ENCODE measurements around the gene AGAP2.

AGAP2 gene

GRCh38 chr12:57770734-57771133 is 32.2 kb upstream of the AGAP2 start:
- in situ Hi-C loops (cut with MboI; ENCODE audit: low sequenced_read_pairs), result no loop called here

GRCh38 chr12:57769594-57769993 is 31.1 kb upstream of the AGAP2 start:
- in situ Hi-C loops (cut with MboI; ENCODE audit: low sequenced_read_pairs), result no loop called here

DNA sequence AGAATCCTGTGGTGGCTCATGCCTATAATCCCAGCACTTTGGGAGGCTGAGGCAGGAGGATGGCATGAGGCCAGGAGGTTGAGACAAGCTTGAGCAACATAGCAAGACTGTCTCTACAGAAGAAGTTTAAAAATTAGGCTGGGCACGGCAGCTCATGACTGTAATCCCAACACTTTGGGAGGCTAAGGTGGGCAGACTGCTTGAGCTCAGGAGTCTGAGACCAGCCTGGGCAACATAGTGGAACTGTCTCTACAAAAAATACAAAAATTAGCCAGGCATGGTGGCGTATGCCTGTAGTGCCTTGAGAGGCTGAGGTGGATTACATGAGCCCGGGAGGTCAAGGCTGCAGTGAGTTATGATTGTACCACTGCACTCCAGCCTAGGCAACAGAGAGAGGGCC is 29.3 kb upstream of the AGAP2 start:
- in situ Hi-C loops (cut with MboI; ENCODE audit: low sequenced_read_pairs), result no loop called here

DNA sequence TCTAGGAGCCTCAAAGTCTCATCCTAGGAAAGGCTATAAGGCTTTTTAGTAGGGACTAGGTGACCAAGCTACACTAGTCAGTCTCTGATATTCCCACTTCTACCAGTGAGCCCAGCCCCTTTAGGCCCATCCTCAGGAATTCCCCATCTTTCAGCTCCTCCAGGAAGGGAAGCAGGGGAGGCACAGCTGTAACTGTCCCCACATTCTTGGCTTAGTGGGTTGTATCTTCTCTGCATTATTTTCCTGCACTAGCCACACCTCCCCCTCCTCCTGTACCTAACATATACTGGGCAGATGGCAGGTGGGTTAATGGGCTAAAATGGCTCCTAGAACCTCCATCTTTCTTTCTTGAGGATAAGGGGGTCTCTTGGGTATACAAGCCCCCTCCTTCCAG is 28.8 kb upstream of the AGAP2 start:
- in situ Hi-C loops (cut with MboI; ENCODE audit: low sequenced_read_pairs), result no loop called here

DNA sequence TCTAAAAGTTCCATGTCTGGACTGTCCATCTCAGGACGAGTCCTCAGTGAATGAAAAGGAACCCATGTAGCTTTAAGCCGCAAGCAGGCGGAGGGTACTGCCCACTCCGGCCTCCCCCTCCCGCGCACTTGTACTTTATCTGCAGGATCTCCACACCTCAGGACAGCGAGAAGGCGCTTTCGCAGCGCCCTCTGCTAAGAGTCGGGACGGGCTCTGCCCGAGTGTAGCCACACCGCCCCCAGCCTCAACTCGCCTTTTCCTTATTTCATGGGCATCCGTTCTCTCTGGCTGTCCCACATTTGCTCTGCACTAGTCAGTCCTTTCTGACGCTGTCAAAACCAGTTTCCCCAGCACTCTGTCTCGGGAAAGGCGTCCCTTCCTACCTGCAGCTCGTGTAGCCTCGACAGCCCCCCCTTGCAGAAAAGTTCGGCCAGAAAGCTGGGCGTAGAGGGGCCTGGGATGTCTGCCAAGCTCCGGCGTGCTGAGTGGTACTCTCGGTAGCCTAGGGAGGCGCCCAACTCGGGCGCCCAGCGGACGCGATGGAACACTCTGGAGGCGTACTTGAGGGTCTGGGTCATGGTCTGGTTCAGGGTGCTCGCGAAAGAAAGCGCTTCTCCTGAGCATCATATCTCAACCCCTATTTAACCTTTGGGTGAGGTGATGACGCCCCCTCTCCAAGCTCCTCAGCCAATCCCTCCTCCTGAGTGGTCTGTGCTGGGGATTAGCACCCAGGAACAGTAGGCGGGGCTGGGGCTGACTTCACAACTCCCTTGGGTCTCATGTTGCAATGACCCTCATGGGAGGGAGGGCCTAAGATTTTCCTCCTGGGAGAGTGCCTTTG is 28.1 kb upstream of the AGAP2 start, which contains the start of gene CYP27B1:
Gene CYP27B1, minus strand, starts transcription at position 615 of the 841 bp plus-strand sequence. Its CDS starts 37 bp downstream, at position 578.
- in situ Hi-C loops (cut with MboI; ENCODE audit: low sequenced_read_pairs), result no loop called here

DNA sequence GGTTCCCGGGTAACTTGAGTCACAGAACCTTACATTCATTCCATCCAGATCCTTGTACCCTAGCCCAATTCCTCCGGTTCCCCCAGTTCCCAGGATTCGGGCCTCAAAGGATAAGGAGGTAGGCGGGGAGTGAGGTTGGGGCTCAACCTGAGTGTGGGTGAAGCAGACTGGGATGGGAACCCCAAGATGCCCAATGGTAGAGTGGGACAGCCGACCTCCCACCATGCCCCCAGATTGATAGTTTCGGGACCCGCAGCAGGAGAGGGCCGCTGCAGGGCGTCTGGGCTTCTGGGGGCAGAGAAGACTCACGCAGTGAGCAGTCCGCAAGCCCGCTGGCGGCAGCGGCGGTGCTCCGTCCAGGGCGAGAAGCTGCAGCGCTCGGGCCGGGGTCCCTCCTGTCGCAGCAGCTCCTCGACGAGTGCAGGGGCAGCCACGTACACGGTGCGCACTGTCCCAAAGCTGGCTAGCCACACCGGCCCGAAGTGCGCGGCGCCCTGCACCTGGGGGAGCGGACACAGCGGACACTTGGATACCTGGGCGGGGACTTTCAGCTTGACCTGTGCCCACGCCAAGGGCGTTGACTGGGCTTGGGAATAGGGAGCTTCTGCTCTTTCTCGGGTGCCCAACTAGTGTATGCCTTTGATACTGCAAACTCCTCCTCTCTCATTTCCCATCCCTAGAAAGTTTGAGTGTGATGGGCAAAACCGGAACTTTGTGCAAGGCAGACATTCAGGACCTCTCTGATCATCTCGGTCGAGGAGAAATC is 27.3 kb upstream of the AGAP2 start:
- in situ Hi-C loops (cut with MboI; ENCODE audit: low sequenced_read_pairs), result no loop called here

- in situ Hi-C loops (cut with MboI; ENCODE audit: low sequenced_read_pairs), result no loop called here
These were observed 26.6 kb upstream of the AGAP2 start for GRCh38 chr12:57765003-57765697.

GRCh38 chr12:57764662-57765002 is 26.1 kb upstream of the AGAP2 start:
- in situ Hi-C loops (cut with MboI; ENCODE audit: low sequenced_read_pairs), result no loop called here

- in situ Hi-C loops (cut with MboI; ENCODE audit: low sequenced_read_pairs), result no loop called here
These were observed 25.5 kb upstream of the AGAP2 start for GRCh38 chr12:57763881-57764661.

DNA sequence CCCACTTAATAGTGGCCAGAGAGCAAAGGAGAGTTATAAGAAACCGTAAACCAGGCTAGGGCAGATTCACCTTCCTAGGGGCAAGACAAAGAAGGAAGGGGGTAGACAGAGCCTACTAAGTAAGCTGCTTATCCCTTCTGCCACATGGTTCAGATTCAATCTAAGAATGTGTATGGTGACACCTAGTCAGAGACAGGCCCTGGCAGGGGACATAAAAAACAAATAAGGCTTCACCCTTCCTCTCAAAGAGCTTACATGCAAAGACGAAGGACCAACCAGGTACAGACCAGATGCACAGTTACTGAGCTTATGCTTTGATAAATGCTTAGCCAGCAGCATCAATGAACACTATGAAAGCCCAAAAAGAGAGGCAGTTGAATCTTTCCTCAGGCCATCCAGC is 23.9 kb upstream of the AGAP2 start:
- in situ Hi-C loops (cut with MboI; ENCODE audit: low sequenced_read_pairs), result no loop called here

- in situ Hi-C loops (cut with MboI; ENCODE audit: low sequenced_read_pairs), result no loop called here
These were observed 23.0 kb upstream of the AGAP2 start for GRCh38 chr12:57761391-57761998.

- in situ Hi-C loops (cut with MboI; ENCODE audit: low sequenced_read_pairs), result no loop called here
These were observed 21.9 kb upstream of the AGAP2 start for GRCh38 chr12:57760347-57760982.

DNA sequence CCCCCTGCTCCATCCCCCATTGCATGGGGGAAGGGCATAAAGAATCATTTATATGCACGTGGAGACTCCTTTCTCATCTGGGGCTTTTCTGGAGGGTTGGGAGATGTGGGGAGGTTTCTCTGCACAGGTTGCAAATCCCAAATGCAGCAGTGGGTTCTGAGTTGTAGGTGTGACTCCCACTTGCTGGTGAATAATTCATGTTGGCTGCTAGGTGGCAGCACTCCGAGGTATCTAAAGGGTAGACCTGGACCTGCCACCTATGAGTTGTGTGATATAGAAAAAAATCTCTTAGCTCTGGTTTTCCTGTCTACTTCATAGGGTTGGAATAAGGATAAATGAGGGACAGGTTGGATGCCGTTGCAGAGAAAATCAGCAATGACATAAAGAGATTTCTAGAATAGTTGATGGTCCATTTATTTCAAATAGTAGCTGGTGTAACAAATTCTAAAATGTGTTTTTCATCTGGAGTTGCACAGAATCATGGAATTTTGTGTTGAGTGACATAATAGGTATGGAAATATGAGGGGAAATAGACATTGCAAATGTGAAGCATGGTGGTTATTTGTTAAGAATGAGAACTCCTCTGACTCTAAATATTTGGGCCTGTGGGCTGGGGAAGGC is 20.9 kb upstream of the AGAP2 start:
- in situ Hi-C loops (cut with MboI; ENCODE audit: low sequenced_read_pairs), result no loop called here

DNA sequence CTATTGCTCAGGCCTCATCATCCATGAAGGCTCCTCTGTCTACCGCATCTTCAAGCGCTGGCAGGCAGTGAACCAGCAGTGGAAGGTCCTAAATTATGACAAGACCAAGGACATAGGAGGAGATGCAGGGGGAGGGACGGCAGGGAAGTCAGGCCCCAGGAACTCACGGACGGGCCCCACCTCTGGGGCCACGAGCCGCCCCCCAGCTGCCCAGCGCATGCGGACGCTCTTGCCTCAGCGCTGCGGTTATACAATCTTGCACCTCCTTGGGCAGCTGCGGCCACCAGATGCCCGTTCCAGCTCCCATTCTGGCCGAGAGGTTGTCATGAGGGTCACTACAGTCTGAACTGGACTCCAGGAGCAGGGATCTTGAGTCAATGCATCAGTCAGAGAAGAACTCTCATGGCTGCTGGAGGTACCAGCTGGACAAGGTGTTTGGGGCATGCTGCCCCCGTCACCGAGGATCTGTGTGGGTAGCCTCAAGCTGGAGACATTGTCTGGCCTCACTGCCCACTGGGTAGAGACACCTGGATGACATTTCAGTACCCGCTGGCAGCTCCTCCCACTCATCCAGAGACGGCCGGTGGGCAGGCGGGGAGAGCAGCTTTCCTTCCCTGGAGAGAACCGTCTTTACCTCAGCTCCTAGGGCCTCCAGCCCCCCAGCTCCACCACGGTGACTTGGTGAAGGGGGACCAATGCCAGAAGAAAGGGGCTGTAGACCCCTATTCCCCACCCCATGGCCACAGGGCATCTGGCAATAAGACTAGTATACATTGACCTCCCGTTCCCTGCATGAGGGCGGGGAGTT is 20.2 kb upstream of the AGAP2 start:
- in situ Hi-C loops (cut with MboI; ENCODE audit: low sequenced_read_pairs), result no loop called here

- in situ Hi-C loops (cut with MboI; ENCODE audit: low sequenced_read_pairs), result no loop called here
These were observed 19.2 kb upstream of the AGAP2 start for GRCh38 chr12:57757771-57758170.

- in situ Hi-C loops (cut with MboI; ENCODE audit: low sequenced_read_pairs), result no loop called here
These were observed 18.1 kb upstream of the AGAP2 start for GRCh38 chr12:57756406-57757341.

Measured in HL-60/S4 treated with phorbol 12-myristate 13-acetate at 8.2 ng/mL for 4 days and 3 days (cell line).